Memory B cell (primary cell): ENCODE results near the gene SERINC2.

Experiments
- ATAC-seq: fragments of 150-1000 bp; cut with Tn5 transposase; 2 replicates; pipeline ENCODE4 v1.10.0; 2021; ENCODE audit warnings: low read depth, mild to moderate bottlenecking, moderate library complexity
- DNase-seq, 2 donors: peaks; one replicate each; pipeline ENCODE4 v3.0.0; 2022; ENCODE audit warnings: low spot score in 2 of 2
- H3K27ac Mint-ChIP-seq: one replicate; pipeline ENCODE4 v1.8.0; 2022; ENCODE audit warnings: mild to moderate bottlenecking, moderate library complexity, mixed read lengths
- H3K27me3 Mint-ChIP-seq: one replicate; pipeline ENCODE4 v1.8.0; 2022; ENCODE audit warnings: mixed read lengths
- H3K36me3 Mint-ChIP-seq: one replicate; pipeline ENCODE4 v1.8.0; 2022; ENCODE audit warnings: mild to moderate bottlenecking, mixed read lengths
- H3K4me1 Mint-ChIP-seq: one replicate; pipeline ENCODE4 v1.8.0; 2022; ENCODE audit warnings: mixed read lengths
- H3K4me3 Mint-ChIP-seq: one replicate; pipeline ENCODE4 v1.8.0; 2022; ENCODE audit warnings: mild to moderate bottlenecking, moderate library complexity, mixed read lengths
- H3K9me3 Mint-ChIP-seq: one replicate; pipeline ENCODE4 v1.8.0; 2022; ENCODE audit warnings: mixed read lengths

The SERINC2 gene

GRCh38 chr1:31412732-31413404 is at the start of gene SERINC2:
Gene SERINC2, plus strand, starts transcription at chr1:31413213. Its CDS starts 53 bp downstream, at chr1:31413266.
- DNase-seq (peak in 1 of 2 donors; percentile 39), ATAC-seq (peak; percentile 78)
- Mint-ChIP-seq H3K4me3 (peak within 1 kb of the TSS; percentile 95), H3K36me3 (peaks cover 2% of the 10 kb centered on the region), H3K9me3 (no peaks in the 10 kb centered on the region), H3K27me3 (peaks cover 49% of the 10 kb centered on the region), H3K4me1 (peaks cover 8% of the 10 kb centered on the region), H3K27ac (peak within 1 kb of the TSS; percentile 82)

GRCh38 chr1:31364561-31365250 is 48.3 kb upstream of the SERINC2 start:
- peaks cover 32% of the 10 kb centered on the region for H3K36me3 Mint-ChIP-seq

GRCh38 chr1:31366796-31367195 is 46.2 kb upstream of the SERINC2 start:
- H3K4me3 Mint-ChIP-seq = no peak overlapping the region
- H3K36me3 Mint-ChIP-seq = peaks cover 25% of the 10 kb centered on the region
- H3K27ac Mint-ChIP-seq = no peak overlapping the region
- H3K4me1 Mint-ChIP-seq = no peaks in the 10 kb centered on the region
- H3K27me3 Mint-ChIP-seq = no peaks in the 10 kb centered on the region
- ATAC-seq (no peak), DNase-seq (no peak)
- H3K9me3 Mint-ChIP-seq = no peaks in the 10 kb centered on the region

More at GRCh38 chr1:31364561-31365250, 48.3 kb upstream of the SERINC2 start:
- Mint-ChIP-seq H3K9me3 (no peaks in the 10 kb centered on the region), H3K27ac (no peak overlapping the region), H3K4me3 (no peak overlapping the region), H3K4me1 (no peaks in the 10 kb centered on the region), H3K27me3 (no peaks in the 10 kb centered on the region)
- DNase-seq (no peak), ATAC-seq (no peak)

- Mint-ChIP-seq H3K4me3 (no peak overlapping the region), H3K27ac (no peak overlapping the region), H3K27me3 (no peaks in the 10 kb centered on the region), H3K36me3 (peaks cover 23% of the 10 kb centered on the region), H3K9me3 (no peaks in the 10 kb centered on the region), H3K4me1 (peaks cover 5% of the 10 kb centered on the region)
- DNase-seq = no peak
- ATAC-seq = no peak
Observed at GRCh38 chr1:31368611-31369107, 44.4 kb upstream of the SERINC2 start.

- Mint-ChIP-seq H3K36me3 (peaks cover 14% of the 10 kb centered on the region), H3K9me3 (no peaks in the 10 kb centered on the region), H3K4me3 (no peak overlapping the region), H3K27ac (no peak overlapping the region), H3K27me3 (peaks cover 2% of the 10 kb centered on the region), H3K4me1 (peaks cover 7% of the 10 kb centered on the region)
- no peak for ATAC-seq
- no peak for DNase-seq
Observed at GRCh38 chr1:31370021-31370420, 43.0 kb upstream of the SERINC2 start.

GRCh38 chr1:31370565-31370964 is 42.4 kb upstream of the SERINC2 start:
- Mint-ChIP-seq H3K36me3 (peaks cover 8% of the 10 kb centered on the region), H3K4me1 (peaks cover 7% of the 10 kb centered on the region), H3K4me3 (no peak overlapping the region), H3K27me3 (peaks cover 2% of the 10 kb centered on the region), H3K27ac (no peak overlapping the region), H3K9me3 (no peaks in the 10 kb centered on the region)
- DNase-seq (no peak), ATAC-seq (no peak)

- ATAC-seq (no peak), DNase-seq (no peak)
- Mint-ChIP-seq H3K9me3 (no peaks in the 10 kb centered on the region), H3K4me3 (no peak overlapping the region), H3K4me1 (peaks cover 7% of the 10 kb centered on the region), H3K27me3 (peaks cover 2% of the 10 kb centered on the region), H3K27ac (no peak overlapping the region), H3K36me3 (peaks cover 6% of the 10 kb centered on the region)
Observed at GRCh38 chr1:31371121-31371959, 41.7 kb upstream of the SERINC2 start.

- Mint-ChIP-seq H3K36me3 (peaks cover 6% of the 10 kb centered on the region), H3K27ac (no peak overlapping the region), H3K4me3 (no peak overlapping the region), H3K4me1 (peaks cover 7% of the 10 kb centered on the region), H3K9me3 (no peaks in the 10 kb centered on the region), H3K27me3 (peaks cover 7% of the 10 kb centered on the region)
- ATAC-seq = no peak
- no peak for DNase-seq
Observed at GRCh38 chr1:31372051-31372450, 41.0 kb upstream of the SERINC2 start.

GRCh38 chr1:31372751-31373055 is 40.3 kb upstream of the SERINC2 start:
- ATAC-seq = no peak
- H3K4me3 Mint-ChIP-seq = no peak overlapping the region

GRCh38 chr1:31373056-31373896 is 39.7 kb upstream of the SERINC2 start, which contains the start of gene FABP3:
Gene FABP3, minus strand, starts transcription at chr1:31373076. Its CDS starts 62 bp downstream, at chr1:31373014.
- no peaks in the 10 kb centered on the region for H3K9me3 Mint-ChIP-seq
- peaks cover 7% of the 10 kb centered on the region for H3K4me1 Mint-ChIP-seq
- no peak within 1 kb of the TSS for H3K27ac Mint-ChIP-seq
- peak within 1 kb of the TSS; percentile 82 for H3K4me3 Mint-ChIP-seq
- ATAC-seq (peak; percentile 58), DNase-seq (no peak)
- no peaks in the 10 kb centered on the region for H3K36me3 Mint-ChIP-seq
- H3K27me3 Mint-ChIP-seq = peaks cover 9% of the 10 kb centered on the region

More at GRCh38 chr1:31372751-31373055, 40.3 kb upstream of the SERINC2 start:
- Mint-ChIP-seq H3K27ac (no peak overlapping the region), H3K4me1 (peaks cover 7% of the 10 kb centered on the region), H3K9me3 (no peaks in the 10 kb centered on the region), H3K36me3 (no peaks in the 10 kb centered on the region), H3K27me3 (peaks cover 7% of the 10 kb centered on the region)
- DNase-seq = no peak

- ATAC-seq (peak; percentile 15), DNase-seq (no peak)
- Mint-ChIP-seq H3K27me3 (peaks cover 12% of the 10 kb centered on the region), H3K9me3 (no peaks in the 10 kb centered on the region), H3K4me3 (peak overlapping the region; percentile 82), H3K36me3 (no peaks in the 10 kb centered on the region), H3K27ac (no peak overlapping the region), H3K4me1 (peaks cover 7% of the 10 kb centered on the region)
Observed at GRCh38 chr1:31373897-31374486, 39.0 kb upstream of the SERINC2 start.

GRCh38 chr1:31374511-31375196 is 38.4 kb upstream of the SERINC2 start:
- DNase-seq (no peak), ATAC-seq (no peak)
- peaks cover 14% of the 10 kb centered on the region for H3K27me3 Mint-ChIP-seq

More at GRCh38 chr1:31374511-31375196, 38.4 kb upstream of the SERINC2 start:
- H3K4me1 Mint-ChIP-seq = peaks cover 7% of the 10 kb centered on the region
- H3K9me3 Mint-ChIP-seq = no peaks in the 10 kb centered on the region
- no peak overlapping the region for H3K4me3 Mint-ChIP-seq
- no peak overlapping the region for H3K27ac Mint-ChIP-seq
- no peaks in the 10 kb centered on the region for H3K36me3 Mint-ChIP-seq
